ENCODE results near the gene AZU1.
"Not testable (repeated sequence)": the region's sequence is repeated elsewhere in the genome, so short reads cannot be mapped to it uniquely, and the experiment has no call there.

AZU1 gene

GRCh38 chr19:875265-875879 is 47.7 kb downstream of the AZU1 start:
- no peak for DNase-seq

GRCh38 chr19:876089-876488 is 48.5 kb downstream of the AZU1 start:
- no peak for DNase-seq

- no peak for DNase-seq
Observed at GRCh38 chr19:876780-877314, 49.2 kb downstream of the AZU1 start.

GRCh38 chr19:877992-878660 is 50.5 kb downstream of the AZU1 start:
- DNase-seq: not testable (repeated sequence)

GRCh38 chr19:878751-879561 is 51.3 kb downstream of the AZU1 start:
- DNase-seq: not testable (repeated sequence)

GRCh38 chr19:879711-880438 is 52.2 kb downstream of the AZU1 start:
- no peak for DNase-seq
